ENCODE results near the gene ZC3H4. TPM values are rescaled to one million over a fixed set of nuclear protein-coding genes. Genes with fewer than 3 reads are reported as not detected.

Gene ZC3H4
- total and polyA plus RNA-seq, 2 experiments from 2014 or later: 26.7 to 36.9 TPM

DNA sequence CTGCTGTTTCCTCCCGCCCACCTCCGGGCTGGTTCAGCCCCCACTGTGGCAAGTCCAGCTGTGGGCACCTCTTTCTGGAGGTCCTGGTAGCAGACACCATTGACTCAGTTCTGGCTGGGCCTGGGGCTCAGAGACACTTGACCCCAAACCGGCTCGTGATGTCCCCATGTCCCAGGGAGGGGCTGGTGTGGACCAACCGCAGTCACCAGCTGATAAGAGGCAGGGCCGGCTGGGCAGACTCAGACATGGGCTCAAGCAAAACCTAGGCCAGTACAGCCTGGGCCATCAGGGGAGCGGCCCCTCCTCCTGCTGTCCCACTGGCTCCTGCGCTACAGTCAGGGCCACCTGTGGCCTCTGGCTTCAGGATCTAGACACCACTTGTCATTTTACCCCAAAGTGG is 45.3 kb downstream of the ZC3H4 start (continued):
- TF ChIP-seq, protein P1, sequence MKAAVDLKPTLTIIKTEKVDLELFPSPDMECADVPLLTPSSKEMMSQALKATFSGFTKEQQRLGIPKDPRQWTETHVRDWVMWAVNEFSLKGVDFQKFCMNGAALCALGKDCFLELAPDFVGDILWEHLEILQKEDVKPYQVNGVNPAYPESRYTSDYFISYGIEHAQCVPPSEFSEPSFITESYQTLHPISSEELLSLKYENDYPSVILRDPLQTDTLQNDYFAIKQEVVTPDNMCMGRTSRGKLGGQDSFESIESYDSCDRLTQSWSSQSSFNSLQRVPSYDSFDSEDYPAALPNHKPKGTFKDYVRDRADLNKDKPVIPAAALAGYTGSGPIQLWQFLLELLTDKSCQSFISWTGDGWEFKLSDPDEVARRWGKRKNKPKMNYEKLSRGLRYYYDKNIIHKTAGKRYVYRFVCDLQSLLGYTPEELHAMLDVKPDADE (IDR thresholded peaks at IDR 0.05): no peak

DNA sequence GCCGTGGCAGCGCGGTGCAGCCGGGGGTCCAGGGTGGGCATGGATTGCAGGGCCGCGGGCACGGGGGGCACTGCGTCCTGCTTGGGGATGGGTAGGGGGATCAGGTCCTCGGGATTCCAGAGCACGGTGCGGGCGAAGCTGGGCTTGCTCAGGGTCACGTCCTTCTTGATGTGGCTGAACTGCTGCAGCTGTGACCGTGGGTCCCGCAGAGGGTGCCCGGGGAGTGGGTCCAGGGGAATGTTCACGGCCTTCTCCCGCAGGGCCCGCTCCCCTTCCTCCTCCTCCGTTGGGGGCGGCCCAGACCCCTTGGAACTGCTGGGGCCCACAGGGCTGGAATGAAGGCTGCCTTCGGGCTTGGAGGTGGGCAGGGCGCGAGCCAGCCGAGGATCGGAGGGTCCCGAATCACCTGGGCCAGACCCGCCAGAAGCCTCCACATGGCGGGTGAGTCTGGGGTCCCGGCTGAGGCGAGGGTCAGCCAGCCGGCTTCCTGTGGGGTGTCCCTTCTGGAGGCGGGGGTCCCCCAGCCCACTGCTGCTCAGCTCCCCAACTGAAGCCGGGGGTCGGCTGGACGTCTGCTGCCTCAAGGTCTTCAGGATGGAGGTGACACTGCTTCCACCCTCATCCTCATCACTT is 46.2 kb downstream of the ZC3H4 start:
- peaks cover 54% of the 10 kb centered on the region for H3K36me3 Mint-ChIP-seq (ENCODE audit: low read depth)
- H3F3A ChIP-seq (replicated peaks; ENCODE audit: low read depth): peaks cover 7% of the 10 kb centered on the region
- H3K4me1 Mint-ChIP-seq: no peaks in the 10 kb centered on the region; the same call in 2 of the 3 replicates
- H3K79me2 ChIP-seq (replicated peaks; ENCODE audit: insufficient read depth): 0 out of 2 replicates have a peak, but pooled peaks cover 4% of the 10 kb centered on the region
- peaks cover 21% of the 10 kb centered on the region for H4K20me1 ChIP-seq (replicated peaks; ENCODE audit: insufficient read depth)
- no peak overlapping the region for H3K4me3 Mint-ChIP-seq
- ATAC-seq (no peak), DNase-seq (ENCODE audit: low spot score) (no peak)
- no peaks in the 10 kb centered on the region for H3K4me1 ChIP-seq (ENCODE audit: insufficient read depth)
- H3K9me3 Mint-ChIP-seq: no peaks in the 10 kb centered on the region
- H3K36me3 ChIP-seq (ENCODE audit: insufficient read depth): no peaks in the 10 kb centered on the region
- H3K27ac Mint-ChIP-seq: no peak overlapping the region
- H2AFZ ChIP-seq: no peak overlapping the region
- H3K27me3 Mint-ChIP-seq (ENCODE audit: insufficient read depth, low read depth, poor library complexity): peaks cover 22% of the 10 kb centered on the region
- no peak overlapping the region for H3K27ac ChIP-seq (ENCODE audit: low read depth)
- no peak overlapping the region for H3K4me3 ChIP-seq
- H3K9me2 ChIP-seq (ENCODE audit: insufficient read depth): no peaks in the 10 kb centered on the region
- no peak for TF ChIP-seq CREB1 (CRISPR knock-in tag; IDR thresholded peaks at IDR 0.05; ENCODE audit: low read depth)
- no peak for TF ChIP-seq ZNF114 (CRISPR knock-in tag; IDR thresholded peaks at IDR 0.05)
- no peak for TF ChIP-seq JUNB (IDR thresholded peaks at IDR 0.05; ENCODE audit: unreplicated experiment)
- TF ChIP-seq EZH2 (IDR thresholded peaks at IDR 0.05; ENCODE audit: low read depth, unreplicated experiment): no peak
- no peak for TF ChIP-seq EZH2phosphoT487 (IDR thresholded peaks at IDR 0.05; ENCODE audit: unreplicated experiment)
- H3K27me3 ChIP-seq (ENCODE audit: insufficient read depth): no peaks in the 10 kb centered on the region
- no peak overlapping the region for H3K4me2 ChIP-seq

DNA sequence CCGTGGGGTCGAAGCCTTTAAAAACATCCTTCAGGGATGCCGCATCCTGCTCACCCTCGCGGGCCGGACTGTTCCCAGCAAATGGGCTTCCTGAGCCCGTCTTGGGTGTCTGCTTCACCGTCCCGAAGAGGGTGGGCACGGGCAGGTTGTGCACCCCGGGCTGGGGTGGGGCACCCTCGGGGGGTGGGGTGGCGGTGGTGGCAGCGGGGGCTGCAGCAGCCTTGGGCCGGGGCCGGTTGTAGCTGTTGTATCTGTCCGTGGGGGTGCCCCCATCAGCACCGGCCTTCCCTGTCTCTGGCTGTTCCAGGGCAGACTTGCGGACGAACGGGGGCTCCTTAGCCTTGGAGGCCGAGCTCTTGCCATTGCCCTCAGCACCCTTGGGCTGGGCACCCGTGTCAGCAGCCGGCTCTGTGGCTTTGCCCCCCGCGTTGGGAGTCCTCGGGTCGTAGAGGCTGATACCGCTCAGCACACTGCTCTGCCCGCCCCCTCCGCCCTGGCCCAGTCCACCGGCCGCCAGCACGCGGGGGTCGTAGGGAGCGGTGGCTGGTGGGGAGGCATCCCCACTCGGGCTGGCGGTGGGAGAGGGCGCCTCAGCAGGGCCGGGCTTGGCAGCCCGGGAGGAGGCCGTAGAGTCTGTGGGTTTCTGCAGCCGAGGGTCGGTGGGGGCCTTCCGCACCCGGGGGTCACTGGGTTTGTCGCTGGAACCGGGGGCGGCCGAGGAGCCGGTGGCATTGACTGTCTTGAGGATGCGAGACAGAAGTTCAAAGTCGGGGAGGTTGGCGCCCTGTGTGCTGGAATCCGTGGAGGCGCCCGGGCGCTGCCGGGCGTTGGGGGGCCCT is 47.0 kb downstream of the ZC3H4 start:
- no peak for DNase-seq (ENCODE audit: low spot score)
- H3K9me2 ChIP-seq (ENCODE audit: insufficient read depth): no peaks in the 10 kb centered on the region
- Mint-ChIP-seq H3K27me3 (ENCODE audit: insufficient read depth, low read depth, poor library complexity) (peaks cover 21% of the 10 kb centered on the region), H3K4me3 (no peak overlapping the region), H3K36me3 (ENCODE audit: low read depth) (peaks cover 52% of the 10 kb centered on the region), H3K27ac (no peak overlapping the region), H3K4me1 (no peaks in the 10 kb centered on the region; the same call in 2 of the 3 replicates), H3K9me3 (no peaks in the 10 kb centered on the region)
- ATAC-seq: no peak
- H3K27ac ChIP-seq (ENCODE audit: low read depth): no peak overlapping the region
- no peak overlapping the region for H2AFZ ChIP-seq
- H3K4me3 ChIP-seq: no peak overlapping the region
- H3K36me3 ChIP-seq (ENCODE audit: insufficient read depth): no peaks in the 10 kb centered on the region
- TF ChIP-seq JUNB (IDR thresholded peaks at IDR 0.05; ENCODE audit: unreplicated experiment): no peak
- TF ChIP-seq EZH2 (IDR thresholded peaks at IDR 0.05; ENCODE audit: low read depth, unreplicated experiment): no peak
- TF ChIP-seq POLR2AphosphoS5 (IDR thresholded peaks at IDR 0.05; ENCODE audit: low read depth): no peak
- no peak overlapping the region for H3K4me2 ChIP-seq
- H4K20me1 ChIP-seq (replicated peaks; ENCODE audit: insufficient read depth): peaks cover 16% of the 10 kb centered on the region
- H3K4me1 ChIP-seq (ENCODE audit: insufficient read depth): no peaks in the 10 kb centered on the region
- H3F3A ChIP-seq (replicated peaks; ENCODE audit: low read depth): peaks cover 7% of the 10 kb centered on the region
- H3K79me2 ChIP-seq (replicated peaks; ENCODE audit: insufficient read depth): 0 out of 2 replicates have a peak, but pooled peaks cover 4% of the 10 kb centered on the region
- H3K27me3 ChIP-seq (ENCODE audit: insufficient read depth): no peaks in the 10 kb centered on the region
